H9 (cell line): Measurements from ENCODE around the gene SAP25. TPM values are rescaled to one million over a fixed set of nuclear protein-coding genes. Genes with fewer than 3 reads are reported as not detected.

Experiments used
- DNase-seq: peaks from one replicate; pipeline ENCODE4 v3.0.0-alpha.2; 2017
- H2AFZ ChIP-seq: one replicate; pipeline ENCODE4 v1.6.1; 2013; ENCODE audit warnings: mild to moderate bottlenecking, low read length, control low read depth, moderate library complexity
- H2AK5ac ChIP-seq: 2 replicates; pipeline ENCODE4 v1.6.1; 2013; ENCODE audit warnings: low read length, control low read depth, mixed read lengths; ENCODE audit not compliant: insufficient read length
- H2BK120ac ChIP-seq: one replicate; pipeline ENCODE4 v1.6.1; 2013; ENCODE audit warnings: low read depth, mild to moderate bottlenecking, low read length, control low read depth, inconsistent platforms; ENCODE audit not compliant: poor library complexity, severe bottlenecking
- H2BK12ac ChIP-seq: 2 replicates; pipeline ENCODE4 v1.6.1; 2013; ENCODE audit warnings: low read length, control low read depth, mixed read lengths, low read depth; ENCODE audit not compliant: insufficient read length
- H2BK15ac ChIP-seq: 2 replicates; pipeline ENCODE4 v1.6.1; 2013; ENCODE audit warnings: low read depth, low read length, control low read depth
- H2BK20ac ChIP-seq: one replicate; pipeline ENCODE4 v1.6.1; 2013; ENCODE audit warnings: low read depth, mild to moderate bottlenecking, low read length, control low read depth, inconsistent platforms; ENCODE audit not compliant: poor library complexity, severe bottlenecking
- H2BK5ac ChIP-seq: 2 replicates; pipeline ENCODE4 v1.6.1; 2013; ENCODE audit warnings: low read length, control low read depth, mixed read lengths; ENCODE audit not compliant: insufficient read length
- H3K14ac ChIP-seq: 2 replicates; pipeline ENCODE4 v1.6.1; 2013; ENCODE audit warnings: low read length, control low read depth; ENCODE audit not compliant: insufficient read depth
- H3K18ac ChIP-seq: 2 replicates; pipeline ENCODE4 v1.6.1; 2013; ENCODE audit warnings: low read depth, mild to moderate bottlenecking, mixed read lengths, low read length, control low read depth; ENCODE audit not compliant: insufficient read length
- H3K23ac ChIP-seq: 2 replicates; pipeline ENCODE4 v1.6.1; 2013; ENCODE audit warnings: low read length, control low read depth, mixed read lengths, low read depth; ENCODE audit not compliant: insufficient read length
- H3K23me2 ChIP-seq: 2 replicates; pipeline ENCODE4 v1.6.1; 2013; ENCODE audit warnings: low read depth, mild to moderate bottlenecking, mixed read lengths, low read length, control low read depth; ENCODE audit not compliant: insufficient read length, poor library complexity, severe bottlenecking
- H3K27ac ChIP-seq: 2 replicates; pipeline ENCODE4 v1.5.1; 2013; ENCODE audit warnings: low read length, control low read depth, mixed read lengths, low read depth; ENCODE audit not compliant: insufficient read length
- H3K27me3 ChIP-seq: 2 replicates; pipeline ENCODE4 v1.6.1; 2013; ENCODE audit warnings: low read length, control low read depth, inconsistent platforms; ENCODE audit not compliant: insufficient read depth
- H3K4ac ChIP-seq: 2 replicates; pipeline ENCODE4 v1.6.1; 2013; ENCODE audit warnings: low read depth, mild to moderate bottlenecking, control low read depth, inconsistent platforms, low read length, moderate library complexity
- H3K4me1 ChIP-seq: 2 replicates; pipeline ENCODE4 v1.6.1; 2013; ENCODE audit warnings: low read length, control low read depth, inconsistent platforms; ENCODE audit not compliant: insufficient read depth
- H3K4me2 ChIP-seq: 2 replicates; pipeline ENCODE4 v1.6.1; 2013; ENCODE audit warnings: low read length, control low read depth, mixed read lengths; ENCODE audit not compliant: insufficient read length, insufficient read depth
- H3K56ac ChIP-seq: 2 replicates; pipeline ENCODE4 v1.6.1; 2013; ENCODE audit warnings: low read depth, mild to moderate bottlenecking, mixed read lengths, low read length, control low read depth; ENCODE audit not compliant: insufficient read length
- H3K79me1 ChIP-seq: 2 replicates; pipeline ENCODE4 v1.6.1; 2013; ENCODE audit warnings: low read depth, mild to moderate bottlenecking, moderate library complexity, low read length, control low read depth, inconsistent platforms; ENCODE audit not compliant: insufficient read depth, poor library complexity, severe bottlenecking
- H3K79me2 ChIP-seq: 2 replicates; pipeline ENCODE4 v1.6.1; 2013; ENCODE audit warnings: low read length, control low read depth, inconsistent platforms; ENCODE audit not compliant: insufficient read depth
- H3K9ac ChIP-seq: 2 replicates; pipeline ENCODE4 v1.6.1; 2013; ENCODE audit warnings: low read length, control low read depth, mixed read lengths; ENCODE audit not compliant: insufficient read length; ENCODE audit errors: extremely low read depth
- H3K9me3 ChIP-seq: one replicate; pipeline ENCODE4 v1.6.1; 2013; ENCODE audit warnings: low read depth, low read length, inconsistent platforms; ENCODE audit not compliant: control insufficient read depth
- H3T11ph ChIP-seq: one replicate; pipeline ENCODE4 v1.6.1; 2013; ENCODE audit warnings: mild to moderate bottlenecking, low read length, control low read depth, inconsistent platforms
- H4K20me1 ChIP-seq: one replicate; pipeline ENCODE4 v1.6.1; 2013; ENCODE audit not compliant: control insufficient read depth, insufficient read length, insufficient read depth
- H4K5ac ChIP-seq: 2 replicates; pipeline ENCODE4 v1.6.1; 2013; ENCODE audit warnings: low read depth, mild to moderate bottlenecking, mixed read lengths, low read length, control low read depth; ENCODE audit not compliant: insufficient read length
- H4K8ac ChIP-seq: replicated peaks from 2 replicates; pipeline ENCODE4 v1.6.1; 2013; ENCODE audit warnings: low read length, control low read depth, mixed read lengths, low read depth; ENCODE audit not compliant: insufficient read length
- H4K91ac ChIP-seq: 2 replicates; pipeline ENCODE4 v1.6.1; 2013; ENCODE audit warnings: low read depth, mild to moderate bottlenecking, moderate library complexity, mixed read lengths, low read length, control low read depth; ENCODE audit not compliant: insufficient read length
- H3K27ac Mint-ChIP-seq, 3 experiments: 2 replicates in 2 of 3; 3 replicates in 1 of 3; pipeline ENCODE4 v1.8.0; 2020 to 2021; ENCODE audit warnings: mixed read lengths in 3 of 3, mild to moderate bottlenecking in 1 of 3, moderate library complexity in 1 of 3
- H3K27me3 Mint-ChIP-seq: 2 replicates; pipeline ENCODE4 v1.8.0; 2021; ENCODE audit warnings: low read depth, mild to moderate bottlenecking, moderate library complexity, mixed read lengths
- H3K36me3 Mint-ChIP-seq, 3 experiments: 2 replicates in 2 of 3; 3 replicates in 1 of 3; pipeline ENCODE4 v1.8.0; 2020 to 2021; ENCODE audit warnings: low read depth in 3 of 3, mixed read lengths in 3 of 3; ENCODE audit not compliant: insufficient read depth in 1 of 3
- H3K4me1 Mint-ChIP-seq, 2 experiments: 2 replicates each; pipeline ENCODE4 v1.8.0; 2020; ENCODE audit warnings: mixed read lengths in 2 of 2
- H3K4me3 Mint-ChIP-seq, 2 experiments: 2 replicates in 1 of 2; 3 replicates in 1 of 2; pipeline ENCODE4 v1.8.0; 2020 to 2021; ENCODE audit warnings: mild to moderate bottlenecking in 2 of 2, mixed read lengths in 2 of 2, moderate library complexity in 1 of 2
- H3K9me3 Mint-ChIP-seq, 2 experiments: 2 replicates in 1 of 2; 3 replicates in 1 of 2; pipeline ENCODE4 v1.8.0; 2020; ENCODE audit warnings: mild to moderate bottlenecking in 2 of 2, mixed read lengths in 2 of 2, moderate library complexity in 1 of 2
- CTCF ChIP-seq: fragments of 200-600 bp; sonication (generic); conservative IDR thresholded peaks from 3 replicates; pipeline ENCODE4 v1.8.0; 2021; ENCODE audit warnings: antibody characterized with exemption, mild to moderate bottlenecking
- WGBS: extraction: QIAGEN DNeasy Blood & Tissue Kit; methylation state at CpG from one replicate; pipeline ENCODE4 v1.1.7; 2013; ENCODE audit warnings: missing lambda C conversion rate, low lambda C conversion rate, mixed read lengths; ENCODE audit not compliant: insufficient read length; ENCODE audit errors: extremely low coverage; 5-methylcytosine and 5-hydroxymethylcytosine counted together
- total RNA-seq: library from RNA; stranded (reverse); gene quantifications from 2 replicates; pipeline ENCODE4 v1.2.1, GENCODE V29; 2021

The SAP25 gene
- total RNA-seq, 1 experiment from 2014 or later = 4.2 TPM

- WGBS = no CpG with 5 or more reads among the region's 3 CpGs
- H2BK120ac ChIP-seq = no peak overlapping the region
- no peak overlapping the region for H4K8ac ChIP-seq
- H3K4ac ChIP-seq = no peak overlapping the region
- H3K23me2 ChIP-seq = peaks cover 9% of the 10 kb centered on the region
- H3K4me1 ChIP-seq = peaks cover 9% of the 10 kb centered on the region; the same call in 1 of the 2 replicates
- no peak overlapping the region for H3K56ac ChIP-seq
- H3K23ac ChIP-seq = no peak overlapping the region
- no peaks in the 10 kb centered on the region for H3K9me3 ChIP-seq
- H3K14ac ChIP-seq = no peak overlapping the region
- TF ChIP-seq CTCF = no peak
- H3K4me1 Mint-ChIP-seq = peaks cover 34 to 43% of the 10 kb centered on the region in 2 experiments
- H2BK20ac ChIP-seq = no peak overlapping the region
- no peak overlapping the region for H2BK12ac ChIP-seq
- no peaks in the 10 kb centered on the region for H4K20me1 ChIP-seq
- no peak overlapping the region for H3T11ph ChIP-seq
- no peaks in the 10 kb centered on the region for H3K27me3 ChIP-seq
- no peak overlapping the region for H3K27ac ChIP-seq
- no peak overlapping the region for H3K18ac ChIP-seq
- no peak overlapping the region for H2AK5ac ChIP-seq
- H4K5ac ChIP-seq = no peak overlapping the region
- H3K36me3 Mint-ChIP-seq = peaks cover 2 to 4% (median 2%) of the 10 kb centered on the region in 3 experiments; a peak in 3 of 7 replicates
- no peaks in the 10 kb centered on the region for H3K79me2 ChIP-seq
- H2BK15ac ChIP-seq = no peak overlapping the region
- H3K9ac ChIP-seq = no peak overlapping the region
- peaks cover 0 to 2% of the 10 kb centered on the region in 2 experiments; a peak in 1 of 5 replicates for H3K9me3 Mint-ChIP-seq
- no peaks in the 10 kb centered on the region for H3K79me1 ChIP-seq
- H2AFZ ChIP-seq = no peak overlapping the region
- peaks cover 5% of the 10 kb centered on the region for H3K27me3 Mint-ChIP-seq
- H3K4me3 Mint-ChIP-seq = peak overlapping the region in 1 of 2 experiments; percentile 7; a peak in 1 of 5 replicates
- H3K27ac Mint-ChIP-seq = no peak overlapping the region
- H2BK5ac ChIP-seq = no peak overlapping the region
- DNase-seq = peak; percentile 20
- H3K4me2 ChIP-seq = no peak overlapping the region
- H4K91ac ChIP-seq = no peak overlapping the region
These were observed 5.9 kb downstream of the SAP25 start for GRCh38 chr7:100567751-100568175.
